ENCODE measurements around the gene CCSER1.
"Not testable (repeated sequence)": the region's sequence is repeated elsewhere in the genome, so short reads cannot be mapped to it uniquely, and the experiment has no call there.

Gene CCSER1

GRCh38 chr4:90575371-90575770 is 448.2 kb downstream of the CCSER1 start:
- no peak for DNase-seq

- DNase-seq, result peak; percentile 14 to 46
Measured at GRCh38 chr4:90580326-90580725, 453.1 kb downstream of the CCSER1 start.

- peak; percentile 0 to 35 for DNase-seq
Measured at GRCh38 chr4:90582087-90582486, 454.9 kb downstream of the CCSER1 start.

- DNase-seq, result no peak
Measured at GRCh38 chr4:90584051-90584450, 456.9 kb downstream of the CCSER1 start.

- DNase-seq, result no peak
Measured at GRCh38 chr4:90585961-90586360, 458.8 kb downstream of the CCSER1 start.

GRCh38 chr4:90586799-90587198 is 459.6 kb downstream of the CCSER1 start:
- DNase-seq, result no peak

- DNase-seq, result no peak
Measured at GRCh38 chr4:90597927-90598326, 470.7 kb downstream of the CCSER1 start.

- DNase-seq, result no peak
Measured at GRCh38 chr4:90598741-90599140, 471.5 kb downstream of the CCSER1 start.

- DNase-seq, result no peak
Measured at GRCh38 chr4:90602726-90603125, 475.5 kb downstream of the CCSER1 start.

GRCh38 chr4:90603540-90603939 is 476.3 kb downstream of the CCSER1 start:
- peak; percentile 48 to 53 for DNase-seq

- DNase-seq, result no peak
Measured at GRCh38 chr4:90606781-90607180, 479.6 kb downstream of the CCSER1 start.

GRCh38 chr4:90614371-90614770 is 487.2 kb downstream of the CCSER1 start:
- no peak for DNase-seq

- DNase-seq, result no peak
Measured at GRCh38 chr4:90621080-90621479, 493.9 kb downstream of the CCSER1 start.

- DNase-seq, result no peak
Measured at GRCh38 chr4:90624781-90625180, 497.6 kb downstream of the CCSER1 start.

- DNase-seq, result no peak
Measured at GRCh38 chr4:90641861-90642599, 514.8 kb downstream of the CCSER1 start.

- no peak for DNase-seq
Measured at GRCh38 chr4:90643156-90643555, 516.0 kb downstream of the CCSER1 start.

GRCh38 chr4:90648311-90648710 is 521.1 kb downstream of the CCSER1 start:
- no peak for DNase-seq

GRCh38 chr4:90648791-90649190 is 521.6 kb downstream of the CCSER1 start:
- no peak for DNase-seq

GRCh38 chr4:90660672-90661071 is 533.5 kb downstream of the CCSER1 start:
- DNase-seq, result no peak

- DNase-seq, result no peak
Measured at GRCh38 chr4:90670183-90670582, 543.0 kb downstream of the CCSER1 start.

GRCh38 chr4:90689739-90690138 is 562.5 kb downstream of the CCSER1 start:
- DNase-seq, result no peak

GRCh38 chr4:90695411-90695810 is 568.2 kb downstream of the CCSER1 start:
- no peak for DNase-seq

- DNase-seq, result not testable (repeated sequence)
Measured at GRCh38 chr4:90705501-90705900, 578.3 kb downstream of the CCSER1 start.

GRCh38 chr4:90715242-90715641 is 588.0 kb downstream of the CCSER1 start:
- no peak for DNase-seq

GRCh38 chr4:90718931-90719330 is 591.7 kb downstream of the CCSER1 start:
- no peak for DNase-seq
